ENCODE measurements around the gene C1QTNF2. TPM values are rescaled to one million over a fixed set of nuclear protein-coding genes. Genes with fewer than 3 reads are reported as not detected.

The C1QTNF2 gene
- total and polyA plus RNA-seq, 8 donors = 0.45 to 4.0 (median 1.1) TPM; not detected in 2

GRCh38 chr5:160360310-160360709, 10.1 kb downstream of the C1QTNF2 start:
- intact Hi-C loops (cut with DNase I; ENCODE audit: low total_unique reads) = no loop called here
- no peaks in the 10 kb centered on the region for H3K27me3 ChIP-seq
- WGBS, 5 donors = 34 to 57% (median 47%) methylated on average over 3 of the region's 3 CpGs
- peak overlapping the region in 4 of 5 donors; percentile 30 to 67 (median 50) for H3K27ac ChIP-seq
- no peaks in the 10 kb centered on the region for H3K9me3 ChIP-seq
- H3K4me3 ChIP-seq = no peak overlapping the region
- TF ChIP-seq EP300 (IDR thresholded peaks at IDR 0.05) = no peak
- TF ChIP-seq POLR2A (IDR thresholded peaks at IDR 0.05) = no peak
- no peak for TF ChIP-seq POLR2AphosphoS5 (IDR thresholded peaks at IDR 0.05)
- TF ChIP-seq CTCF (IDR thresholded peaks at IDR 0.05) = no peak
- DNase-seq = no peak
- peaks cover 0 to 43% (median 22%) of the 10 kb centered on the region in 4 donors for H3K4me1 ChIP-seq
- H3K36me3 ChIP-seq = no peaks in the 10 kb centered on the region

GRCh38 chr5:160359816-160360215, 10.6 kb downstream of the C1QTNF2 start:
- DNase-seq = peak; percentile 50 to 67
- WGBS, 5 donors = 33 to 42% (median 38%) methylated on average over 4 of the region's 4 CpGs
- peak overlapping the region; percentile 30 to 67 (median 48) for H3K27ac ChIP-seq
- H3K4me1 ChIP-seq = peaks cover 0 to 43% (median 22%) of the 10 kb centered on the region in 4 donors
- no peaks in the 10 kb centered on the region for H3K36me3 ChIP-seq
- H3K27me3 ChIP-seq = no peaks in the 10 kb centered on the region
- no peak for TF ChIP-seq CTCF (IDR thresholded peaks at IDR 0.05)
- no peak for TF ChIP-seq POLR2AphosphoS5 (IDR thresholded peaks at IDR 0.05)
- TF ChIP-seq POLR2A (IDR thresholded peaks at IDR 0.05) = no peak
- no peak for TF ChIP-seq EP300 (IDR thresholded peaks at IDR 0.05)
- no peaks in the 10 kb centered on the region for H3K9me3 ChIP-seq
- no peak overlapping the region for H3K4me3 ChIP-seq
- intact Hi-C loops (cut with DNase I; ENCODE audit: low total_unique reads) = no loop called here

GRCh38 chr5:160359242-160359641, 11.2 kb downstream of the C1QTNF2 start:
- intact Hi-C loops (cut with DNase I; ENCODE audit: low total_unique reads) = no loop called here
- Histone ChIP-seq H3K36me3 (no peaks in the 10 kb centered on the region), H3K27ac (peak overlapping the region in 3 of 5 donors; percentile 30 to 67 (median 52)), H3K4me3 (no peak overlapping the region), H3K27me3 (no peaks in the 10 kb centered on the region), H3K9me3 (no peaks in the 10 kb centered on the region), H3K4me1 (peaks cover 0 to 43% (median 22%) of the 10 kb centered on the region in 4 donors)
- 0 to 30% (median 0%) methylated on average over 1 of the region's 1 CpG for WGBS, 5 donors
- TF ChIP-seq POLR2A (IDR thresholded peaks at IDR 0.05) = no peak
- TF ChIP-seq CTCF (IDR thresholded peaks at IDR 0.05) = no peak
- TF ChIP-seq POLR2AphosphoS5 (IDR thresholded peaks at IDR 0.05) = no peak
- no peak for TF ChIP-seq EP300 (IDR thresholded peaks at IDR 0.05)
- no peak for DNase-seq

- Histone ChIP-seq H3K9me3 (no peaks in the 10 kb centered on the region), H3K4me1 (peaks cover 0 to 43% (median 20%) of the 10 kb centered on the region in 4 donors), H3K27me3 (no peaks in the 10 kb centered on the region), H3K36me3 (no peaks in the 10 kb centered on the region), H3K4me3 (no peak overlapping the region), H3K27ac (peak overlapping the region in 4 of 5 donors; percentile 36 to 71 (median 60))
- DNase-seq = peak in 1 of 2 donors; percentile 69
- intact Hi-C loops (cut with DNase I; ENCODE audit: low total_unique reads) = no loop called here
- 57 to 71% (median 61%) methylated on average over 7 of the region's 7 CpGs for WGBS, 5 donors
- TF ChIP-seq CTCF (IDR thresholded peaks at IDR 0.05) = no peak
- no peak for TF ChIP-seq POLR2A (IDR thresholded peaks at IDR 0.05)
- TF ChIP-seq EP300 (IDR thresholded peaks at IDR 0.05) = no peak
- TF ChIP-seq POLR2AphosphoS5 (IDR thresholded peaks at IDR 0.05) = no peak
Measured at GRCh38 chr5:160357861-160358411, 12.5 kb downstream of the C1QTNF2 start.

All from stomach (tissue), 9 donors.